ENCODE measurements around the gene SLC25A42.
"Not testable (repeated sequence)": the region's sequence is repeated elsewhere in the genome, so short reads cannot be mapped to it uniquely, and the experiment has no call there.

SLC25A42 gene

DNA sequence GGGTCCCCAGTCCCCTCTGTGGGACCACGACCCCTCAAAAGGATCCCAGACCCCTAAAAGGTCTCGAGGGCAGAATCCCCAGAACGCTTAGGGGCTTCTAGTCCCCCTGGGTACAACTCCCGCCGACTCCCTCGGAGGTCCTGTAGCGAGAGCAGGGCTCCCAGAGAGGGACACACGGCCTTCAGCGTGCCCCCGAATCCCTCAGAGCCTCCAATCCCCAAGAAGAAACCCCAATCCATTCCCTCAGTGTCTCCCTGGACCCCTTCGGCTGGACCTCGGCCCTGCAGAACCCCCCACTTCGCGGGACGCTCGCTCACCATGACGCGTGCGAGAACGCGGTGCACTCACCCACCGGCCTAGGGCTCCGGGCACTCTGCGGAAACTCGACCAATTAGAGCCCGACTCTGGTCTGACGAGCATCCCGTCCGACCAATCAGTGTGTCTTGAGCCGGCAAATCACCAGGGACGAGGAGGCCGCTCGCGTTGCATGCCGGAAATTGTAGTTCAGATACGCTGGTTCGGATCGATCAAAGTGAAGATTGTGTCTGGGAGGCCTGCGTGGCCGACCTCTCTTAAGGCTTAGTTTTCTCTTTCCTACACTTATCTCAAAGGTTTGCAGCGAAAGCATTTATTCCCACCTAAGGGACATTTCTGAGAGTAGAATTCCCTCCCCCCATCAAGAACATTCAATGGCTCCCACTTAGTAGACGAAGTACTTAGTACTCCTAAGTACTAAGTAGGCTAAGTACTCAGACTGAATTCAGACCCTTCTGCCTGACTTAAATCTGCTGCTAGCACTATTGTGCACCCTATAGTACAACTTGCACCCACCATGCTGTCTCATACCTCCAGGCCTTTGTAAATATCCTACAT lies 74.6 kb downstream of the SLC25A42 start, which contains the start of gene TMEM161A:
Gene TMEM161A (minus strand): TSS at position 370 of the 873 bp plus-strand sequence. CDS start 50 bp downstream, at position 320.
- DNase-seq, result peak; percentile 96

DNA sequence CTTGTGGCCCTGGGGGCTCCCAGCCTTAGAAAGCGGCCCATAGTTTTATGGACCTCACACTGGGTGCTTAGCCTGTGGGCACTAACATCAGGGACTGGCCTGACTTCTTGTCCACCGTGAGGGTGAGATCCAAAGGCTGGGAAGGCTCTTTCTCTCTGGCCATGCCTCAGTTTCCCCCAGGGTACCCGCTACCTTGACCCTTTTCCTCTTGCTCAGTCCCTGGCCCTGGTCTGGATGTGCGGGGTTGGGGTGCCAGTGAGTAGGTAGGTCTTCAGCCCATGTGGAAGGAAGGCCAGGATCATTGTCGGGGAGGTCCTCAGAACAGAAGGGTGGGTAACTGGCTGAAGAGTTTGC lies 76.1 kb downstream of the SLC25A42 start:
- no peak for DNase-seq

DNA sequence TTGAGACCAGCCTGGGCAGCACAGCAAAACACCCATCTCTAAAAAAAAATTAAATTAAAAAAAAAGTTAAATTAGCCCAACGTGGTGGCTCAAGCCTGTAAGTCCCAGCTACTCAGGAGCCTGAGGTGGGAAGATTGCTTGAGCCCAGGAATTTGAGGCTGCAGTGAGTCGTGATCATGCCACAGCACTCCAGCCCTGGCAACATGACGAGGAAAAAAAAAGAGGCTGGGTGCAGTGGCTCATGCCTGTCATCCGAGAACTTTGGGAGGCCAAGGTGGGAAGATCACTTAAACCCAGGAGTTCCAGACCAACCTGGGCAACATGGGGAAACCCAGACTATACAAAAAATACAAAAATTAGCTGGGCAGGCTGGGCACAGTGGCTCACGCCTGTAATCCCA lies 76.7 kb downstream of the SLC25A42 start:
- DNase-seq, result no peak

DNA sequence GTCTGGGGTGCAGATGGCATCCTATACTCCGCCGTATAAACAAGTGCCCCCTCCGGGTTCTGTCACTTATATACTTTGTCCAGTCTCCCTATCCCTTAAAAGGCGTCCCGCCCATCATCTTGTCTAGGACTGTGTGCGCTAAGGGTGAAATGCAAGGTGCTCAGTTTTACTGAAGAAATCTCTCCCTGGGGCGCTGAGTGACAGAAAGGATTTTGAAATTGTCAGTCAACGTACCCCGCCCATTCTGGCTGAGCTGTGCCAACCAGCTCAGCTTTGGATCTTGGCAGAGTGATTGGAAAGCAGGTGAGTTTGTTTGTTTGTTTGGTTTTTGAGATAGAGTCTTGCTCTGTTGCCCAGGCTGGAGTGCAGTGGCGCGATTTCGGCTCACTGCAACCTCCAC lies 78.6 kb downstream of the SLC25A42 start:
- DNase-seq, result no peak

DNA sequence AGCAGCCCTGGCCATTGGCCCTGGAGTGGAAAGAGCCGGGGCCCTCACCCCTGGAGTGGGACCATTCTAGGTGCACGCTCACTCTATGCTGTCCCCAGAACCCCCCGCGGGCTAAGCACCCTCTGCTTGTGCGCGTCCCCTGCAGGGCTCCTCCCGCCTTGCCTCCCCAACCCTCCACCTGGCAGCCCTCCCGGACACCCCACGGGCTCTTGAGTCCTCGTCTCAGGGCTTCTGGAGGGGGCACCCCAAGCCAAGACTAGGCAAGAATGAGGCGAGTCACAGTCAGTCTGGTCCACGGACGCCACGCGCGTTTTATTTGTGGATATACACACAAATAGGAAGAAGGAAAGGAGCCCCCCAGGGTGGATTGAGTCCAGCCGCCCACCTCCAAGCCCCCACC lies 81.5 kb downstream of the SLC25A42 start:
- no peak for DNase-seq

DNA sequence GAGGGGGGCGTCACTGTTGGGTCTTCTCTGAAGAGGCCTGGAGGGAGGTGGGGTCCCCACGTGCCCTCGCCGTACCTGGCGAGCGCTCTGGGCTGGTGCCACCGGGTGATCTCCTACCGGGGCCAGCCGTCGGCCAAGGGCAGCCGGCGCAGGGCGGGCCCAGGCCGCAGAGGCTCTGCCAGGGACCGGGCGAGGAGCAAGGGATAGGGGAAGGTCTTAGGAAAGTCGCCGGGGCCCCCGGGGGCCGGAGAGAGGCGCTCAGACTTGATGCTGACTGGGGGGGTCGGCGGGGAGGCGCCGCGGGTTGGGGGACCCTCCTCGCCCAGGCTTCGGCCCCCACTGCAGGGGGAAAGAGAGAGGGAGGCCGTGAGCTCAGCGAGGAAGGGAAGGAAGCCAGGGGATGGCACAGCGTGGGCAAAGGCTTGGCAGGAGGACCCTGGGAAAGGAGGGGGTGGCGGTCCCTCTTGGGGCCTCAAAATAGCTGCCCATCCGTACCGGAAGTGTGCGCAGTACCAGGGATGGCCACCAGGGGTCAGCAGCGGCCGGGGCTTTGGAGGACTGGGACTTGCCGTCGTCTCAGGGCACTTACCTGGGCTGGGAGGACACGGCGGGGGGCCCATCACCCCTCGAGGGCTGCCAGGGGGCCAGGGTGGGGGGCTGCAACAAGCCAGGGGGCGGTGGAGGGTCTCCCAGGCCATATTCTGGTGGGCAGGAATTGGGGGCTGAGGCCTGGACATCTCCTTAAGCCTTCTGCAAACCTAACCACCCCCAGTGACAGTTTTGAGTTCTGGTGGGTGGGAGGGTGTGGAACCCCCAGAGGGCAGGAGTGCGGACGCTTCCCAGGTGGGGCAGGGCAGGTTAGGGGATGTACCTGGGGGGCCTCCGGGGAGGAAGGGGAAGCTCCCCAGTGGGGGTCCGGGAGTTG lies 82.2 kb downstream of the SLC25A42 start:
- DNase-seq, result peak; percentile 98

DNA sequence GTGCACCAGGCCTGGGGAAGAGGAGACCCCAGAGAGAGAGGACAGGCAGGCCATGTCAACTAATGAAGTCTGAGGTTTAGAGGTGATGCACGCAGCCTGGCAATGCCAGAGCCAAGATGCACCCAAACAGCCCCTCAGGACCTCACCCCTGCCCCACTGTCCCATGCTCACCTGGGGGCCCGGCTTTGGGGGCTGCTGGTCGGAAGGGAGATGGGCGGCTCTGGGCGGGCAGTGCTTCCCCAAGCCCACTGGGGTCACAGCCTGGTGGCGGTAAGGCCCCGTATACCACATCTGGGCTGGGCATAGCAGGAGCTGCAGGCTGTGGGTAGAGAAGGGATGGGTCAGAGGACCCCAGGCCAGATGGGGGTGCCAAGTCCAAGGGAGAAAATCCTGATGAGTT lies 83.1 kb downstream of the SLC25A42 start:
- DNase-seq, result no peak

DNA sequence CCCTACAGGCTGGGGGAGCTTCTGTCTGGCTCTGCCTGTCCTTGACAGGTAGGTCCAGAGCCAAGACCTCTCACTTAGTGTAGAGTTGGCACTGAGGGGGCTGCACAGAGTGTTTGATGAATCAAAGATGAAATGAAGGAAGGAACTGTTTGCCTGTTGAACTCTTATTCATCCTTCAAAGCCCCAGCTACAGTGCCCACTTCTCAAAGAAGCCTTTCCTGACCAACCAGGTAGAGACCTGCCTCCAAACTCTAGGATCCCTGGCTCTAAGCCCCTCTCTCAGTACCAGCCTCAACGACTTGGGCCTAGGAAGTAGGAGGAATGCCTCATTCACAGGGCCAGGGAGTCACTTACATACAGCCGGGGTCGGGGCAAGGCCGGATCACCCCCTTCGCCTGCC lies 83.5 kb downstream of the SLC25A42 start:
- no peak for DNase-seq

DNA sequence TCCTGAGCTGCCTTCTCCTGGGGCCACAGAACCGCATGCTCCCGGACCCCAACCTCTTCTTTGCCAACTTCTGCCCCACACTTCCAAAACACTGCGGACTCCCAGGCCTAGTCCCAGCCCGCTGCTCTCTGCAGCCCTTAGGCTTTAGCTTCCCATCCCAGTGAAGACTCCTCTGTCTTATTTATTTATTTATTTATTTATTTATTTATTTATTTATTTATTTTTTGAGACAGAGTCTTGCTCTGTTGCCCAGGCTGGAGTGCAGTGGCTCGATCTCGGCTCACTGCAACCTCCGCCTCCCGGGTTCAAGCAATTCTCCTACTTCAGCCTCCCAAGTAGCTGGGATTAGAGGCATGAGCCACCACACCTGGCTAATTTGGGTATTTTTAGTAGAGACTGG lies 84.7 kb downstream of the SLC25A42 start:
- DNase-seq, result not testable (repeated sequence)

DNA sequence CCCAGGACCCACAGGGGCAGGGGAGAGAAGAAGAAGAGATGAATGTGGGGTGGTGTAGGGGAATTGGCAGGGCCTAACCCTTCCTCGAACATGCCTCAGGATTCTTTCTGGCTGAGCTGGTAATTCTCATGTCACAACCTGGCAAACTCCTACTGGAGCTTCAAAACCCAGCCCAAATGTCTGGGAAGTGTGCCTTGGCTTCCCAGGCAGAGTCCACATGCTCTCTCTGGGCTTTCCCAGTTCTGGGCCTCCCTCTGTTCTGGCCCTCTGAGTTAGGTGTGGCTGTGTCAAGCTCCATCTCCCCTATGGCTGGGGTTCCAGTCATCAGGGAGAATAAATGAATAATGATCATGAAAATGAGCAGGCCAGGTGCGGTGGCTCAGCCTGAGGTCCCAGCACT lies 85.6 kb downstream of the SLC25A42 start:
- no peak for DNase-seq

DNA sequence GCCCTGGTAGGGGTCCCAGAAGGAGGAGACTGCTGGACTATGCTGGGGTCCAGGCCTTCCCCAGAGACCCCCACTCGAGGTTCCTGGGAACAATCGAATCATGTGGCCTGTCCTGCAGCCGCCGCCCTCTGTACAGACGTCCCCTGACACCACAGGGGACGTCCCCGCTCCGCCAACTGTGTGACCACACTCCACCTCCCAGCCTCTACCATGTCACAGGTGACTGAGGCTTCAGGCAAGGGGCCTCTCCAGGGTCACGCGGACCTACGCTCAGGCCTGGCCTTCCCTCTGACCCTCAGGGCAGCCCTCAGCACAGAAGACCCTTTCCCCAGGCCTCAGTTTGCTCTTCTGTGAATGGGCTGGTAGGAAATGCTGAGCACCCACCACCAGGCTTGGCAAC lies 87.6 kb downstream of the SLC25A42 start:
- DNase-seq, result no peak

DNA sequence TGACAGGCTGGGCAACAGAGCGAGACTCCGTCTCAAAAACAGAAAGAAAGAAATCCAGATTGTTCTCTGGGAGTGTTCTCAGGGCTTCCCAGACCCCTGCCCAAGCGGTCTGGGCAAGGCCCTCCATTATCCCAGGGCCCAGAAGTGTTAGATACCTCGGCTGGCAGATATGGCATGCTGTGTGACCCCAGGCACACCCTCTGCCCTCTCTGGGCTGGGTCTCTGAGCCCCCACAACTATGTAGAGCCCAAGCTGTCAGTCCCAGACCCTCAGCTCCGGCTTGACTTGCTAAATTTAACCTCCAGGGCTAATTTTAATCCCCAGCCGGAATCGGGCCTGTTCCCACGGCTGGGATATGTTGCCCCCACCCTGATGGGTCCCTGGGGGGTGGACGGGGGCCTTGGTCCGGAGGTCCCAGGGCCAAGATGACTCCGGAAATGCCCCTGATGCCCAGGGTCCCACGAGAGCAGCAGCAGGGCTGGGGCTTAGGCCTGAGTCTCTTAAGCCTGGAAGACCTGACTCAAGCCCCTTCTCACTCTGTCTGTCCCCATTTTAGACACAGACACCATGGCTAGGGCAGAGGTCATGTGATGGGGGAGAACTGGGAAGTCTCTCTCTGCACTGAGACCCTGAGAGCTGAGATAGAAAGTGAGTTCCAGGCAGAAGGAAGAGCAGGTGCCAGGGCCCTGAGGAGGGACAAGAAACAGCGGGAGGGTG lies 89.0 kb downstream of the SLC25A42 start:
- DNase-seq, result no peak

DNA sequence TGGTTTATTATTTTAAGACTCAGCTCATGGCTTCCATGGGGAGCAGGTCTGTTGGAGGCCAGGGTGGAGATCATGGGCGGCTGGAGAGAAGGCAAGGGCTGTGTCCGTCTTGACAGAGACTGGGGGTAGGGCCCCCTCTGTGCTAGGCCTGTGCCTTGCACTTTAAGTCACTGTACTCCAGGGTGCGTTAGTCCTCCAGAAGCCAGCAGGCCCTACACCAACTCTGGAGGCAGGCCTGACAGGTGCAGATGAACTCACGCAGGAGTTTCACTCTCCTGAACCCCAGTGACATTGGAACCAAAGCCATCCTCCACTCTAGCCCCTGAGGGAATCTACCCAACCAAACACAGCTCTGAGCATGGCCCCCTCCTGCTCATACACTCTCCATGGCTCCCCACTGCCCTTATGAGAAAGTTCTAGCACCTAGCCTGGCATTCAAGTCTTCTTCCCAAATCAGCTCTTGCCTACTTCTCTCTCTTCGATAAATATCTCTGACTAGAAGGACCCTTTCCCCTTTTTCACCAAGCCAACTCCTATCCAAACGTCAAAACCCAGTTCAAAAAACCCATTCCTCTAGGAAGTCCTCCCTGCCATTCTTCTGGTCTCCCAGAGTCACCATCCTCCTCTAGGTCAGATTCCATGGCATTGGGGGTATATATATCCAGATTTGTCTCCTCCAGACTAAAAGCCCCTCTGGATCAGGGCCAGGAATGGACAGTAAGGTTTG lies 91.1 kb downstream of the SLC25A42 start:
- no peak for DNase-seq

DNA sequence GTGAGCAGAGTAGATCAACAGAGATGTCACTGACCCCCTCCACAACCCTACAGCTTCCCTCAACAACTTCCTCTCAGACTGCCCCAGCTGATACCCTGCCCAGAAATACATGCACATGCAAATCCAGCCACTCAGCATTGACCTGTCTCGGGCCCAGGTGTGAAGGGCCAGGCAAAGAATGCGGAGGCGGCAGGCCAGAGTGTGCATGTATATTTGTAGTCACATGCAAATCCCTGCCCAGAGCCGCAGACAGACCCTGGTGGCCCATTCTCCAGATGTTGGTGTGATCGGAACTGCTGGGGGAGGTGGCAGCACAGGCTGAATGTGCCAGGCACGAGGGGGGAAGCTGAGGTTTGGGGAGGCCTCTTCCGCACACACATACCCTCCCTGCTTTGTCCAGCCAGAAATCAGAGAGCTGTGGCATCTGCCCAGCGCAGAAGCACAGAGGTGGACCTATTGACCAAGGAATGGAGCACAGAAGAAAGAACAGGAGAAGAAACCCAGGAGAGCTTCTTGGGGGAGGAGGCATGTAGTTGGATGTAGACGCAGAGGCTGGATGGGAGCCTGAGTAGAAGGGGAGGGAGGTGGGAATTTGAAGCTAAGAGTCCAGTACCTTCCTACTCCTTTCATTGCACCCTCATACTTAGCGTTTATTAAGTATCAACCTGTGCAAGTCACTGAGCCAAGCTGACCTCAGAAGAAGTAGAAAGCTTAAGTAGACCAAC lies 91.9 kb downstream of the SLC25A42 start:
- no peak for DNase-seq

DNA sequence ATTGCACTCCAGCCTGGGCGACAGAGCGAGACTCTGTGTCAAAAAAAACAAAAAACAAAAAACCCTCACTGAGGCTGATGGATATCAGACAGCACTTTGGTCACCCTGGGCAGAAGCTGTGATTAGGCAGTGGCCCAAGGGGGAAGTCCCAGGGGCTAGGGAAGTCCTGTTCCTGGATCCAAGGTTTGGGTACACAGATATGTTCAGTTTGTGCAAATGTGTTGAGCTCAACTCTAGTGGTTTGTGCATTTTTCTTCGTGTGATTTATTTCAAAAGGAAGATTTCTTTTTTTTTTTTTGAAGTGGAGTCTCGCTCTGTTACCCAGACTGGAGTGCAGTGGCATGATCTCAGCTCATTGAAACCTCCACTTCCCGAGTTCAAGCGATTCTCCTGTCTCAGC lies 94.0 kb downstream of the SLC25A42 start:
- no peak for DNase-seq

DNA sequence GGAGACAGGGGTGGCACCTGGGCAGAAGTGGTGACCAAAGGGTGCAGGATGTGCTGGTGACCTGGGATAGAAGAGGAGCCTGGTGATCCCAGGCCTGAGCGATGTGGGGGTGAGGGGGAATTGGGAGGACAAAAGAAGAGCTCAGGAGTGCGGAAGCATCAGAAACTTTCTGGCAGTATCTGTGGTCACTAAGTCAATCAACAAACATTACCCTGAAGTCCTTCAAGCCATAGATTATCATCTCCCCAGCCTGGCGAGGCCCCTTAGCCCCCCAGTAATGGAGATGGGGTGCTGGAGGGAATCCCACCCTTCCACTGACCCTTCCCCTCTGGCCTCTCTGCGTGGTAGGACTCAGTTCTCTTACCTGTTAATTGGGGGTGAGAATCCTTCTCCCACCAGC lies 95.7 kb downstream of the SLC25A42 start:
- no peak for DNase-seq

DNA sequence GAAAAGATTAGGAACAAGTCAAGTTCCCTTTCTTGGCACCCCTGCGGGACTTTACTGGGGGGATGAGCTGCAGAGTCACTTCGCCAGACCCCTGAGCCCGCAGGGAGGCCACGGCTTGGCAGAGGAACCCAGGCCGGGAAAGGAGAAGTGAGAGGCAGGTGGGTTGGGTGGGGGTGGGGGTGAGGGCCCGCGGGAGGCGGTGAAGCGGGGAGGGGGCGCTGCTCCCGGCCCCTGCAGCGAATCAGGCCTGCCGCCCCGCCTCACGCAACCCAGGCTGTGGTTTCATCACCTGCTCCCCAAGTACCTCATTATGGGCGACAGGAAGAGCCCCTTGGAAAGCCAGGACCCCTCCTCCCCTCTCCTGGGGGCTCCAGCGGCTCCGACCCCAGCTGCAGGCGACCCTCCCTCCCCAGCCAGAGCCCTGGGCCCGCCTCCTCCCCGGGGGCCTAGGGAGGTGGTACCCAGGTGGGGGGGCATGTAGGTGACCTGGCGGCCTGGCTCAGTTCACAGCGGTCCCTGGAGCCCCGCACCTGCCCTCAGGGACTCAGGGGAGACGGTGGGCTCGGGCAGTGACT lies 96.8 kb downstream of the SLC25A42 start:
- DNase-seq, result no peak

DNA sequence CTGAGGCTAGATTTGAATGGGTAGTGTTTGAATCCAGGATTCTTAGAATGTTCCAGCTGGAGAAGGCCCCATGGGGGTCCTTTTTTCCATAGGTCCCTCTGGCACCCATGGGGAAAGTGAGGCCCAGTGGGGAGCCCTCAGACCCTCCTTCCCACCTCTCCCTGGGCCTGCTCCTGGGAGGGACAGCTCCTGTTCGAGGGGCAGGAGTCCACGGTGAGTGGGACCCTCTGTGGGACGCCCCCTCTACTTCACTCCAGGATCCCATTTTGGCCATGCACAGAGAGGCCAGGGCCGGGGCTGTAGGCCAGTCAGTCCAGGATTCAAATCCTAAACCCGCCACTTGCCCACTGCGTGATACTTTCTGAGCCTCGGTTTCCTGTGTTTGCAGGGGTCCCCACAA lies 98.7 kb downstream of the SLC25A42 start:
- DNase-seq, result no peak

Data from stimulated activated CD8-positive, alpha-beta memory T cell treated with anti-CD3 and anti-CD28 coated beads, Interleukin-4, amount 100 ng/mL, for 48 hours (primary cell).